Neuron (in vitro differentiated cells): ENCODE measurements around the gene MYCN.
A peak's percentile ranks its signal among the peaks of the same experiment; 100 is the strongest.

Experiments
- H2AFZ ChIP-seq: one replicate; pipeline ENCODE4 v1.6.1; 2013; ENCODE audit warnings: low read depth, mild to moderate bottlenecking, inconsistent platforms, low read length, moderate library complexity
- H3K27me3 ChIP-seq: one replicate; pipeline ENCODE4 v1.6.1; 2013; ENCODE audit warnings: low read length; ENCODE audit not compliant: insufficient read depth
- H3K36me3 ChIP-seq: one replicate; pipeline ENCODE4 v1.6.1; 2013; ENCODE audit warnings: low read length; ENCODE audit not compliant: insufficient read depth
- H3K4me1 ChIP-seq: one replicate; pipeline ENCODE4 v1.6.1; 2013; ENCODE audit warnings: low read length; ENCODE audit not compliant: insufficient read depth
- H3K4me3 ChIP-seq: 2 replicates; pipeline ENCODE4 v1.5.1; 2013; ENCODE audit warnings: mild to moderate bottlenecking, low read length, moderate library complexity
- H3K9me3 ChIP-seq: one replicate; pipeline ENCODE4 v1.6.1; 2013; ENCODE audit warnings: low read length

MYCN gene

DNA sequence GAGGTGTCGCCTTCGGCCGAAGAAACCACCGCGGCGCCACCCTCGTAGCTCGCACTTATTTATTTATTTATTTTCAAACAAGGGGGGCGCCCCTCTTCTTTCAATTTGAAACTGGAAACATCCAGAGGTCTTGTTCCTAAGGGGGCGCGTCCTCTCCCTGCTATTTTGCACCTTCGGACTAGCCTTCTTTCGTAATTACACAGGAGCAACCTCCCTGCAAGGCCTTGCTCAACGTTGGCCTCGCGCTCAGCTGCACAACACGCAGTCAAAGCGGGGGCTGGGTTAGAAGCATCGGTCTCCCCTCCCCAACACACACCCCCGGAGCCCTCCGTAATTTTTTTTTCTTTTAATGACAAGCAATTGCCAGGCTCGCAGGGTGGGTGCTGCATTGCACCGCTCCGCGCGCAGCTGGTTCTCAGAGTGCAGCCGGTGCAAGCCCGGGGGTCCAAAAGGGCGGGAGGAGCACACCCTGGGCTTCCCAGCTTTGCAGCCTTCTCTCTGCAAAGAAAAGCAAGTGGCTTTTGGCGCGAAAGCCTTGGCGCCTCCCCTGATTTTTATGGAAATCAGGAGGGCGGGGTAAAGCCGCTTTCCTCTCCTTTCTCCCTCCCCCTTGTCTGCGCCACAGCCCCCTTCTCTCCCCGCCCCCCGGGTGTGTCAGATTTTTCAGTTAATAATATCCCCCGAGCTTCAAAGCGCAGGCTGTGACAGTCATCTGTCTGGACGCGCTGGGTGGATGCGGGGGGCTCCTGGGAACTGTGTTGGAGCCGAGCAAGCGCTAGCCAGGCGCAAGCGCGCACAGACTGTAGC lies at the start of gene MYCN:
MYCN (plus strand) TSS at position 697 of the 807 bp plus-strand sequence. CDS start 1,515 bp downstream, outside the sequence.
- Histone ChIP-seq H2AFZ (peak within 1 kb of the TSS; percentile 49), H3K27me3 (no peaks in the 10 kb centered on the region), H3K9me3 (no peaks in the 10 kb centered on the region), H3K36me3 (peaks cover 25% of the 10 kb centered on the region), H3K4me1 (peaks cover 24% of the 10 kb centered on the region), H3K4me3 (peak within 1 kb of the TSS; percentile 48)

DNA sequence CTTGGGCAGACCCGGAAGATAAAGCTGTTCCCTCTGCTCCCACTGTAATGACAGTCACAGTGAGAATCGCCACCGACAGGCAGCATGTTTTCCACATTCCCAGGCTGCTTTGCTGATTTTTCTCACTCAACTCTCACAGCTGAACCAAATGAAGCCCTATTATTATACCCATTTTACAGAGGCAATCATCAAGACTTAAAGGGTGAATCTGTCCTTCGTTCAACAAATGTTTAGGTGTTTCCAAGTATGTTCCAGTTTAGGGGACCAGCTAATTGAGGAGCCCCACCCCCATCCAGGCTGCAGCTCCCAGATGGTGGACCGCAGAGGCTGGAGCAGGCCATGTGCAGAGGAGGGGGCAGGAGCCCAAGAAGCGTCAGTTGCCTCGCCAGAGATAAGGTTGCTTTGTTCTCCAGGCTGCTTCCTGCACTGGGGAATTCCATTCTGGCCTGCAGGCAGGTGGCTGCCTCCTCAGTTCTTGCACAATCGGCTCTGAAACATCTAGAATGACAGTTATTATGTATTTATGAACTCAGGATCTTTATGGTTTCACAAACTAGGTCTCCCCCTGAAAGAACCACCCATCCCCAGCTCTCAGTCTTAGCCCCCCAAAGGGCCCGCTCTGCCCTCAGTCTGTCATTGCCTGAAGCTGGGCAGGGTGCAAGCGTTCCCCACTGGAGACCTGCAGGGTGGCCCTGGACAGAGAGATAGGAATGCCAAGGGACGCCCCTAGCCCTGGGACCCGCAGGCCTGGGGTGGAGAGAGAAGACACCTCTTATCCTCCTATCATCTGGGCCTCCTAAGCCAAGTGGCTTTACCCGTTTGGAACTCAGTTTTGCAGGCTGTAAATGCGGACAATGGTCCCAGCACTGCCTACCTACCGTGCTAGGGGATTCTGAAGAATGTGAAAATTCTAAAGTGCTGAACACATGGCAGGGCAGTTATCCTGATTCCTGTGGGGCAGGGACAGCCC lies 49.1 kb upstream of the MYCN start:
- H3K36me3 ChIP-seq = no peaks in the 10 kb centered on the region
- no peak overlapping the region for H3K4me3 ChIP-seq
- peaks cover 2% of the 10 kb centered on the region for H3K4me1 ChIP-seq
- H2AFZ ChIP-seq = no peak overlapping the region
- H3K27me3 ChIP-seq = no peaks in the 10 kb centered on the region
- no peaks in the 10 kb centered on the region for H3K9me3 ChIP-seq

DNA sequence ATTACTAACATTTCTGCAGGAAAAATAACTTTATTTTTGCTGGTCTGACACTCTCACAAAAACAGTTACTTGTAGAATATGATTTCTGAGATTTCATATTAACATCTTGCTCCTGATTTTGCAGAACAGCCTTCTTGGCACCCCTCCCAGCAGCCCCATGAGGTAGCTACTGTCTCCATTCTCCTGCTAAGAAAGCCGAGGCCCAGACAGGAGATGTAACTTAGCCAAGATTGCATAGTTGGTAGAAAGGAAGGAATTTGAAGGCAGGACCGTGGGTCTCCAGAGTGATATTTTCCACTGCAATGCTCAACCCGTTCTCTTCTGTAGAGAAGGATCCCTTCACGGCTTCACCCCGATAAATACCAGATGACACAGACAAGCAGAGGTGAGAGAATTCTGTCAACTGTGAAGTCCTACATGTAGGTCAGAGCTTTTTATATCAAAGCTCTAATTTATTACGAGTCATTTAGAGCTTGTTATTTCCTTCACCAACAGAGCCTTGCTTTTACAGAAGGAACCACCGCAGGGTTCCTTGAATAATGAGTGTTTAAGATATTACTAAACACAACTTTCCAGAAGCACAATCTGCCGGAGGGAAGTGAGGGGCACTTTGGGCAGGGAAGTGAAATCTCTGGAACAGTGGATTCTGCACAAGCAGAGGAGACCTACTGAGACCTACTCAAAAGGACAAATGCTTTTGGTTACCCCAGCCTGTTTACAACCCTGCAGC lies 48.0 kb upstream of the MYCN start:
- Histone ChIP-seq H3K4me3 (no peak overlapping the region), H3K4me1 (peaks cover 2% of the 10 kb centered on the region), H3K9me3 (no peaks in the 10 kb centered on the region), H3K36me3 (no peaks in the 10 kb centered on the region), H2AFZ (no peak overlapping the region), H3K27me3 (no peaks in the 10 kb centered on the region)

DNA sequence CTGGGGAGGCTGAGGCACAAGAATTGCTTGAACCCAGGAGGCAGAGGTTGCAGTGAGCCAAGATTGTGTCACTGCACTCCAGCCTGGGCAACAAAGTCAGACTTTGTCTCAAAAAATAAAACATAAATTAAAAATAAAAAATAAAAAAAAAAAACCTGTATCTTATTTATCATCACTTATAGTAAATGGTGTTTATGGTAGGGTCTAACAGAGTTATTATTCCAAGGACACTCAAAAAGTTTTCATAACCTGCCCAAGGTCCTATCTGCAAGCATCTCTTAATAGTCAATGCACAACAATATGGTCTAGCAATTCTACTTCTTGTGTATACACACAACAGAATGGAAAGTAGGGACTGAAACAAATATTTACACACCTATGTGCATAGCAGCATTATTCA lies 47.3 kb upstream of the MYCN start:
- Histone ChIP-seq H3K4me3 (no peak overlapping the region), H3K27me3 (no peaks in the 10 kb centered on the region), H2AFZ (no peak overlapping the region), H3K9me3 (no peaks in the 10 kb centered on the region), H3K4me1 (peaks cover 2% of the 10 kb centered on the region), H3K36me3 (no peaks in the 10 kb centered on the region)

DNA sequence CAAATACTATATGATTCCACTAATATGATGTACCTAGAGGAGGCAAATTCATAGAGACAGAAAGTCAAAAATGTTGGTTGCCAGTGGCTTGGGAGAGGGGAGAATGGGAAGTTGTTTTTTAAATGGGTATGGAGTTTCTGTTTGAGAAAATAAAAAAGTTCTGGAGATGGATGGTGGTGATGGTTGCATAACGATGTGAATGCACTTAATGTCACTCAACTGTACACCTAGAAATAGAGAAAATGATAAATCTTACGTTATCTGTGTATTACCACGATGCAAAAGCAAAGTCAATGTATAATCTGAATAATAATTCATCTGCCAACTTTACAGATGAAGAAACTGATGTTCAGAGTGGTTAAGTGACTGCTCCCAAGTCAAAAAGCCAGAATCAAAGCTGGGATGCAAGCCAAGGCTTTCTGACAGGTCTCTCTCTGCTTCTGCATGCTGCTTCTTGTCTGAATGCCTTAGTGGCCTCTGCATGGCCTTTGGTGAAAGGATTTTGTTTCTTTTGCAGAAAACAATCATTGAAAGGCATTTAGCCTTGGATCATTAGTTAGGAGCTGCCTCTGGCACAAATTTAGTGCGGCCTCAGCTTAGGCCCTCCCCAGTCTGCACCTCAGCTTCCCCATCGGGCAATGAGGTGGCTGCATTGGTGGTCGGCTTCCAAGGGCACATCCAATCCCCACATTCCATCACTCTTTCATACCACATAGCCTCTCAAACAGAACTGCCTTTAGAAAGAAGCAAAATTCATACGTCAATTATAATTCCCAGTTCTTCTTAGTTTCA lies 46.5 kb upstream of the MYCN start:
- Histone ChIP-seq H2AFZ (no peak overlapping the region), H3K27me3 (no peaks in the 10 kb centered on the region), H3K4me3 (no peak overlapping the region), H3K36me3 (no peaks in the 10 kb centered on the region), H3K9me3 (no peaks in the 10 kb centered on the region), H3K4me1 (peaks cover 2% of the 10 kb centered on the region)

DNA sequence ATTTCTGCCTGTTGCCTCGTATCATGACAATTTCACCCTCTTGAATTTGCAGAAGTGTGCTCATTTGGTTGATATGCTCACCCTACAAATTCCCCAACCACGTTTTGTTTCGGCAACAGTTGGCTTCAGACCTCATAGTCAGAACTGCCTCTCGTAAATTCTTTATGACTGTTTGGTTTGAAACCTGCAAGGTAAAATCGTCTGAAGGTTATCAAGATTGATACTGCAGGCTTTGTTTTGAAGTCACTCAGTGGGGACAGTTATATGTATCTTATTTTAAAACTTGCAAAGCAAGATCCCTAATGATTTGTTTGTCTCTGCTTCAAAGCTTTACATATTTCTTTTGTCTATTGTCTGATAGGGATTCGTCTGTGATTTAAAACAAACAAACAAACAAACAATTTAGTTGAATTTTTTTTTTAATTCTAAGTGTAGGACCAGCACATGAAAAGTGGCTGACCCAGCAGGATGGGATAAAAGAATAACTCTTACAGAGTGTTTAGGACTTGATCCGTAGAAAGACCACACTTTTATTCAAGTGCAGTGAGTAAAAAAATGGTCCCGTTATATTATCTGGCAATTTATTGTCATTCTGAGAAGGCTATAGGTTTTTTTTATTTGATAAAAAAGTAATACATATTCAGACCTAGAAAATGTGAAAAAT lies 45.7 kb upstream of the MYCN start:
- Histone ChIP-seq H3K9me3 (no peaks in the 10 kb centered on the region), H3K4me1 (peaks cover 2% of the 10 kb centered on the region), H3K27me3 (no peaks in the 10 kb centered on the region), H3K4me3 (no peak overlapping the region), H2AFZ (no peak overlapping the region), H3K36me3 (no peaks in the 10 kb centered on the region)

DNA sequence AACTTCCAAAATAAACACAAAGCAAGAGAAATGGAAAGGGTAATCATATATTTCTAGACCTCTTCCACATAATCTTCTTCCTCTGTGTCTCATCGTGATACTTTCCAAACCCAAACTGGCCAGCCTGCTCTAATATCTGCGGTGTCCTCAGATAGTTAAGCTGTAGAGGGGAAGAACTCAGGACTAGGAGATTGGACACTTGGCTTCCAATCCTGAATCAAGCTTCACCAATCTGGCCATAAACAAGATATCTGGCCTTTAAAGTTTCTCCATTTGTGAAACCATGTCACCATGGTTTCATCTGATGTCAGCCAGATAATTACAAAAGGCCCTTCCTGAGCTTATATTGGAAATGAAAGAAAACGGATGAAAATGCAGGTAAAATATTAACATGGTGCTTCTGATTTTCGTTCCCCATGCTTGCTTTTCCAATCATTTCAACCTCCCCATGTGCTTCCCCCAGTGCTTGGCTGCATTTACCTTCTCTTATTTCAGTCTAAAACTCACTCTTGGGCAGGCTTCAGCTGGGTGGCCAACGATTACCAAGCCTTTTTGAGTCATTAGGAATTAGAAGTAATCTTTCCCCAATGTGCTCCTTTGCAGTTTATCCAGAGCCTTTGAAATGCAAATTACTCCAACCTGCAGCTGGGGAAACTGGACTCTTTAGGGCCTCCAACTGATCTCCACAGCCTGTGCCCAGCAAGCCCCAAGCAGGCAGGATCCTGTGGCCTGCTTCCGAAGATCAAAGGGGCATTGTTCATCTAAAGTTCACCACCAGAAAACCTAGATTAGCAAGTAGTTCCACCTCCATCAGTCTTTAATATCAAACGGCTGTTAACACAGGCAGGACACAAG lies 44.5 kb upstream of the MYCN start:
- H3K4me3 ChIP-seq = no peak overlapping the region
- no peak overlapping the region for H2AFZ ChIP-seq
- H3K36me3 ChIP-seq = no peaks in the 10 kb centered on the region
- no peaks in the 10 kb centered on the region for H3K9me3 ChIP-seq
- no peaks in the 10 kb centered on the region for H3K27me3 ChIP-seq
- H3K4me1 ChIP-seq = peaks cover 2% of the 10 kb centered on the region

DNA sequence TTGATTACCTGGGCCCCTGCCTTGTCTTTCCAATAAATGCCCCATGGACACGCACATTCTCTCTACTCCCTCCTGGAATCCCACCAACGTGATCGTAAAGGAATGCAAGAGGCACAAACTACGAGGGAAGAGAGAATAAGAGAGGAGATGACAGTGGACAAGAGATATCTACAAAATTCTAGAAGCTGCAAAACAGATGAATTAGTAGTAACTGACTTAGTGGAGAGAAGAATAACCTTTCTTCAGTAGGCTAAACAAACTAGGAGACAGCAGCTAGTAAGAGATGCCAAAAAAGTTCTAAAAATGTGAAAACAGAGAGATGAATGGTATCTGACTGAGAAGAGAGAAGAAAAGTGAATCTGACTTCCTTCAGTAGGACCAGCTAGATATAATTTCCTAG lies 43.5 kb upstream of the MYCN start:
- peaks cover 2% of the 10 kb centered on the region for H3K4me1 ChIP-seq
- H2AFZ ChIP-seq = no peak overlapping the region
- no peaks in the 10 kb centered on the region for H3K27me3 ChIP-seq
- no peak overlapping the region for H3K4me3 ChIP-seq
- H3K9me3 ChIP-seq = no peaks in the 10 kb centered on the region
- no peaks in the 10 kb centered on the region for H3K36me3 ChIP-seq

DNA sequence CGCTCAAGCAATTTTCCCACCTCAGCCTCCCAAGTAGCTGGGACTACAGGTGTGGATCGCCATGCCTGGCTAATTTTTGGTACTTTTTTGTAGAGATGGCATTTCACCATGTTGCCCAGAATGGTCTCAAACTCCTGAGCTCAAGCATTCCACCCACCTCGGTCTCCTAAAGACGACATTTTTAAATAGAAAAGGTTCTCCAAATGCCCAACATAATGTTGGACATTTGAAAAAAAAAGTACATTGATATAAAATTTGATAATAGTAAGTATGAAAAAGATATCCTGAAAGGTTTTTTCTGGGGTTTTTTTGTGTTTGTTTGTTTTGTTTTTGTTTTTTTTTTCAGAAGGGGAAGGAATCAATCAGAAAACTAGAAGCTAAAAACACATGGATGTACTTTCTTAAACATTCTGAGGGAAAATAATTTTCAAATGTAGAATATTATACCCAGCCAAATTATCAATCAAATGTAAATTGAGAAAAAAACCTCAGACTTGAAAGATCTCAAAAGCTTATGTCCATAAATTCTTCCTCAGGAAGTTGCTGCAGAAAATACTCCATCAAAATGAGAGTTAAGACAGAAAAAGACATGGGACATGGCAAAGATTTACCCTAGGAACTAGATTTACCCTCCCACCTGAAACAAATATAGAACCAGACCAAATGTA lies 42.8 kb upstream of the MYCN start:
- H3K36me3 ChIP-seq = no peaks in the 10 kb centered on the region
- peaks cover 2% of the 10 kb centered on the region for H3K4me1 ChIP-seq
- no peaks in the 10 kb centered on the region for H3K9me3 ChIP-seq
- no peak overlapping the region for H2AFZ ChIP-seq
- H3K27me3 ChIP-seq = no peaks in the 10 kb centered on the region
- no peak overlapping the region for H3K4me3 ChIP-seq

DNA sequence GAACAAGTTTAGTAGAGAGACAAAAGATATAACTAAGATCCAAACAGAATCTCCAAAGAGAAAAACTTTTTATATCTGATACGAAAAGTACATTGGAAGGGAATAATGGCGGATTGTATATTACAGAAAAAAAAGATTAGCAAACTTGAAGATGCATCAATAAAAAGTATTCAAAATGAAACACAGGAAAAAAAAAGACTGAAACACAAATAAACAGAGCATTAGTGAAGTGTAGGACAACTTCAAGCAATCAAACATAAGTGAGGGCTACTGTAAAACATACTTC lies 41.1 kb upstream of the MYCN start:
- H3K4me1 ChIP-seq = no peaks in the 10 kb centered on the region
- no peaks in the 10 kb centered on the region for H3K36me3 ChIP-seq
- H3K4me3 ChIP-seq = no peak overlapping the region

DNA sequence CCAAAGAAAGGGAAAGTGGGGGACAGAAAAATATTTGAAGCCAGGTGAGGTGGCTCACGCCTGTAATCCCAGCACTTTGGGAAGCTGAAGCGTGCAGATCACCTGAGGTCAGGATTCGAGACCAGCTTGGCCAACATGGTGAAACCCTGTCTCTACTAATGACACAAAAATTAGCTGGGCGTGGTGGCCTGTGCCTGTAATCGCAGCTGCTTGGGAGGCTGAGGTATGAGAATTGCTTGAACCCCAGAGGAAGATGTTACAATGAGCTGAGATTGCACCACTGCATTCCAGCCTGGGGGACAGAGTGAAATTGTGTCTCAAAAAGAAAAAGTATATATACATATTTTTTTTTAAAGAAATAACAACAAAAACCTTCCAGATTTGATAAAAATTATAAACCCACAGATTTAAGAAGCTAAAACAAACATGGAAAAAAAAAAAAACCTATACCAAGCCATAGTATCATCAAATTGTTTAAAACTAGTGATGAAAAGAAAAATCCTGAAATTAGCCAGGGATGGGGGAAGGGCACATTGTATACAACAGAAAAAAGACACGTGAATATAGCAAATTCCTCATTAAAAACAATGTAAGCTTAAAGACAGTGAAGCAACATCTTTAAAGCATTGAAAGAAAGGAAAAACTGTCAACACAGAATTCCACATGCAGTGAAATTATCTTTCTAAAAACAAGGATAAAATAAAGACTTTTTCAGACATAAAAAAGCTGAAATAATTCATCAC lies 40.4 kb upstream of the MYCN start:
- H3K4me3 ChIP-seq = no peak overlapping the region
- no peaks in the 10 kb centered on the region for H3K27me3 ChIP-seq
- no peak overlapping the region for H2AFZ ChIP-seq

More for the DNA sequence above, 41.1 kb upstream of the MYCN start:
- Histone ChIP-seq H3K9me3 (no peaks in the 10 kb centered on the region), H2AFZ (no peak overlapping the region), H3K27me3 (no peaks in the 10 kb centered on the region)

More for the DNA sequence above, 40.4 kb upstream of the MYCN start:
- no peaks in the 10 kb centered on the region for H3K9me3 ChIP-seq
- no peaks in the 10 kb centered on the region for H3K36me3 ChIP-seq
- no peaks in the 10 kb centered on the region for H3K4me1 ChIP-seq
